Daoy (cell line): ENCODE results near the gene XXYLT1. TPM values are rescaled to one million over a fixed set of nuclear protein-coding genes. Genes with fewer than 3 reads are reported as not detected.
A peak's percentile ranks its signal among the peaks of the same experiment; 100 is the strongest.

Experiments used
- DNase-seq: peaks from one replicate; pipeline ENCODE4 v3.0.0-alpha.2; 2015; ENCODE audit warnings: low read depth
- total RNA-seq: library from RNA; depleted of rRNA; stranded (reverse); fragments of >200 nt; shearing (Covaris generic); gene quantifications from 2 replicates; pipeline ENCODE4 v1.2.3, GENCODE V29; 2014

The XXYLT1 gene
- total RNA-seq, 1 experiment from 2014 or later: 20.9 TPM

DNA sequence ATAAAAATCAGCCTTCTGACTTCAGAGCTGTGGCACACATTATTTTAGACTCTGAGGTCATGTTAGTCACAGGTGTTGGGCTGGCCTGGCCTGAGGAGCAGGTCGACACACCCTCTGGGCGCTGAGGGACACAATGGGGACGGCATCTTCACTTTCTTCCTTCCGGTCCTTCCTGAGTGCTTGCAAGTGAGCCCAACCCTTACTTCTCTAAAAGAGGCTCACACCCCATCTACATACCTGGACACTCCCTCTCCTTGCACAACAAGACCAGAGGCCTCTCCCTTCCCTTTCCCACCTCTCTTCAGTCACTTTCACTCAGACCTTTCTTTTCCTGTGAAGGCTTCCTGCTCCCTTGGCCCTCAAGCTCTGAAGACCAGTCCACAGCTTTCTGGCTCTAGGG is 85.4 kb downstream of the XXYLT1 start:
- no peak for DNase-seq

DNA sequence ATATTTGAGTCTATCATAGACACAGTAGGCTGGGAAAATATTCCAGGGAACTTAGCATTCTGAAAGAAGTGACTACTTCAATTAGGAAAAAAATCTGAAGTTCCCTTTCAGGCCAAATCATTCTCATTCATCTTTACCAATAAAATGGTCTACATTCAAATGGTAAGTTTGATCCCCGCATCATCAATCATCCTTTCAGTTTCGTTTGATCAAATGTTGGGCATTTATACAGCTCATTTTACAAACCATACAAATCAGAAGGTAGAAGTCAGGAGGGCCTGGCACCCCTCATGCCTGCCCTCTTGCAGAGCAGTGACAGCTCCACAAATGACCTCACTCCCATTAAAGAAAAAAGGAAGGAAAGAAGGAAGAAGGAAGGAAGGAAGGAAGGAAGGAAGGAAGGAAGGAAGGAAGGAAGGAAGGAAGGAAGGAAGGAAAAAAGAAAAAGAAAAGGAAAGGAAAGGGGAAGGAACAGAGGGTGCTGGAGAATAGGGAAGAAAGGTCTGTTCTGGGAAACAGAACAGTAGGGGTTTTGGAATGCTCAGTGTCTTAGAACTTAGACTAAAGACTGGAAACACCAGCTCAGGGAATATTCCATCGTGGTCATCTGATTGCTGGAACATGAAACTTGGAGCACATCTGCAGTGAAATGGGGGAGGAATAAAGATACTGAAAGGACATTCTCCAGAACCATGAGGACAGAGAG is 86.1 kb downstream of the XXYLT1 start:
- no peak for DNase-seq

DNA sequence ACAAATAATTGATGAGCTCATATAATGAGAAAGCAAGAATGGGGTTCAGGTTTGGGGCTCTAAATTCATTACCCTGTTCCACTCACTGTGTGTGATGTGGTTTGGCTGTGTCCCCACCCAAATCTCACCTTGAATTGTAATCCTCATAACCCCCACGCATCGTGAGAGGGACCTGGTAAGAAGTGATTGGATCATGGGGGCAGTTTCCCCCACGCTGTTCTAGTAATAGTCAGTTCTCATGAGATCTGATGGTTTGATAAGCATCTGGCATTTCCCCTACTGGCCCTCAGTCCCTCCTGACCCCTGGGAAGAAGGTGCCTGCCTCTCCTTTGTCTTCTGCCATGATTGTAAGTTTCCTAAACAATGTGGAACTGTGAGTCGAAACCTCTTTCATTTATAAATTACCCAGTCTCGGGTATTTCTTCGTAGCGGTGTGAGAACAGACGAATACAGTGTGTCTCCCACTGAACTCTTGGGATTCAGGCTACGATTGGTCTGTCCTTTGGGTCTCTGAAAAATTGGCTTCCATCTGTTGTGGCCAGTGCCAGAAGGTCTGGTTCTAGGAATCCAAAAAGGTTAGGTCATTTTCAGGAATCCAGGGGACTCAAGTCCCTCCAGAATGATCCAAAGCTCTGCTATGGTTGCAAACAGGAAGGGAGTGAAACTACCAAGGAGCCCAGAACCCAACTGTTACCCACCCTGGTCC is 87.7 kb downstream of the XXYLT1 start:
- no peak for DNase-seq

DNA sequence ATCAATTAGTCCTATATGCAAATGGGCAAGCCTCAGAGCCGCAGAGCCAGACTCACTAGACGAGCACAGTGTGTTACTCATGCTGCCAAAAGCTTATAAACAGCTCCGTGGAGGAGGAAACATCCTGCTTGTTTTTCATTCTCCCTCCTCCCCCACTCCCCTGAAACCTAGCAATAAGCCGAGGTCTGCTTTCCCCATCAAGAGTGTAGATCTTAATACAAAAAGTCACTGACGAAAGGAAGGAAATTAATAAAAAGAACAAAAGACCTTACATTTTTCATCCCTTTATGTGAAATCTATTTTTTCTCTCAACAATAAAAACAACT is 88.5 kb downstream of the XXYLT1 start:
- peak; percentile 41 for DNase-seq

DNA sequence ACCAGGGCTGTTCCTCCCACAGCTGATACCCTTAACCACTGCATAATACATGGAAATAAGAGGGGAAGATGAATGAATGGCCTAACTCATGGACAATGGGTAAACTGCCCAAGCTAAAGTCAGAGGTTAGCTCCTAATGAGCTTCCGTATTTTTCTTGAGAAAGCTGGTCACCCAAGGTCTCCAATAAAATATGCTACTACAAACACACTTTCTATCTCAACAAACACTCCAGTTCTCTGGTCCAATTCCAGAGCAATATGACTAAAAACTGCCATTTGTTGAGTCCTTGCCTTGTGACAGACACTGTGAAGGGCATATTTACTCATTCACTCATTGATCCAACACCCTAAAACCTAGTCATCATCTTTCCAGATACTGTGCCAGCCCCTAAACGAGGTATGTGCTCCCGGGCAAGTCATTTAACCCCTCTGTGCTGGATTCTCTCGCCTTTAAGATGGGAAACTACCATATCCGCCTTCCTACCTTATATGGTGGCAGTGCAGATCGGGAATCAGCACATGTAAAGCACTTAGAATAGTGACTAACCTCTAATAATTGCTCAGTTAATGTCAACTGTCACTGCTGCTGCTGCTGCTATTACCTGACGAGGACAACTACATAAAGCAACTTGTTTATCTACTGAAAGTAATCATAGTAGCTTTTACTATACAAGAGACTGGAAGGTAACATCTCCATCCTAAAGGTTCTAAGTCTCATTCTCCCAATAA is 89.1 kb downstream of the XXYLT1 start:
- DNase-seq: no peak

DNA sequence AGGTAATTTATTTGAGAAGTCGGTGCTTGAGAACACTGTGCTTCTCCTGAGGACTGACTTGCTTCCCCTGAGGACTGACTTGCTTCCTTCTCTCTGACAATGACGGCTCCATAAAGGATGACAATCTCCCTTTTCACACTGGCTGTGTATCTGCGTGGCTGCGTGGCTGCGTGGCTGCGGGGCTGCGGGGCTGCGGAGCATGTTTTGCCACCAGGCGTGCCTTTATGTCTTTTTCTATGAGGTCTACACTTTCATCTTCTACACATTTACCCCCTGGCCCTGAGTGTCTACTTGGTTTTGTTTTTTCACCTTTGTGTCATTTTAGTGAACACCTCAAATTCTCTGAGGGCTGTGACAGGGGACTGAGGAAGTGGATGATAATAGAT is 89.9 kb downstream of the XXYLT1 start:
- DNase-seq: no peak

DNA sequence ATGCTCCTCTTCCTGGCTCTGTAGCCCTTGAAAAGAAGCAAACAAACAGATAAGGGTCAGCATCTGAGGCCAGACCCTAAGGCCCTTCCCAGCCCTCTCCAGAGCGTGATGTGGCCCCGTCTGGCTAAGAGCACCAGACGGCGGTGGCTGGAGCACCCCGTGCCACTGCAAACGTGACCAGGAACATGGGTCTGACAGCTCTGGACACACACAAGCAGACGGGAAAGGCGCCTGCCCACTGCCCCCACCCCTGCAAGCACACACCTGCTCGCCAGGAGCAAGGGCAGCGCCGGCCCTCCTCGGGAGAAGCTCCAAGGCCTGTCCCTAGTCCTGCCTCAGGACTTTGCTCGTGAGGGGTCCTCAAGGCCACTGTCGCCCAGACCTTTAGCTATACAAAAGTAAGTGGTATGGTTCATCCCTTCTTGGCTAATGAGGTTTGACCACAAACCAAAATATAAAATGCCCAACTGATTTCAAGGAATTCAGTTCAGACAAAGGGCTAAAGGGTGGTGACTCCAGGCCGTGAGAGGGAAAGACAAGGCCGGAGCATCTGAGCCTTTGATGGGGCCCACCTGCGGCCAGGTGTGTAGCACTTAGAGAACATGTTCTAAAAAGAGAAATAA is 90.4 kb downstream of the XXYLT1 start:
- no peak for DNase-seq

DNA sequence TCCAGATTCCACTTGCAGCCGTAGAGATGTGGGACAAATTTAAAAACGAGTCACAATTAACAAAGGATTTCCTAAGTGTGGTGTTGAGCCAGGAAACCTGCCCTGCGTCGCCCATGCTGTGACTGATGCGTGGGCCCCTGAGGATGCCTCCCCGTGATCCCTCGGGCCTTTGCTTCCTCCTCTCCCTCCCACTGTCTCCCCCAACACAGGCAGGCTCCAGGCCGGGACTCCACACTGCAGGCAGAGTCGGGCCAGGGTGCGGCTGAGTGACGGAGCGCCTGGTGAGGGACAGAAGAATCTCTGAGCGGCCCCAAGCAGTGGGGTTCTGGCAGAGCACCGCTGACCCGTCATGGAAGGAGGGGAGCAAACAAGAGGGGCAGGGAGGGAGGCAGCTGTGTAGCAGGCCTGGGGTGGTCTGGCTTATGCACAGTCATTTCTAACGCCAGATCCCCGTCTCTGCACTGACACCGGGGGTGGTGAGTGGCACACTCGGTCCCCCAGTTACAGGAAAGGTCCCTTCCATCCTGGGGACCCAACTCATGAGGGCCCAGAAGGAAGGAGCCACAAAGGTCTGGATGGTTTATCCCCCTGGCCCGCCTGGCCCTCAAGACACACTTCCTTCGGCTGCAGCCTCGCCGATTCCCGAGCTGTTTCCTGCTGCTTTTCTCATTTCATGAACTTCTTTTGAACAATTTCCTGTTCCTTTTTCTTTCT is 91.0 kb downstream of the XXYLT1 start:
- no peak for DNase-seq

DNA sequence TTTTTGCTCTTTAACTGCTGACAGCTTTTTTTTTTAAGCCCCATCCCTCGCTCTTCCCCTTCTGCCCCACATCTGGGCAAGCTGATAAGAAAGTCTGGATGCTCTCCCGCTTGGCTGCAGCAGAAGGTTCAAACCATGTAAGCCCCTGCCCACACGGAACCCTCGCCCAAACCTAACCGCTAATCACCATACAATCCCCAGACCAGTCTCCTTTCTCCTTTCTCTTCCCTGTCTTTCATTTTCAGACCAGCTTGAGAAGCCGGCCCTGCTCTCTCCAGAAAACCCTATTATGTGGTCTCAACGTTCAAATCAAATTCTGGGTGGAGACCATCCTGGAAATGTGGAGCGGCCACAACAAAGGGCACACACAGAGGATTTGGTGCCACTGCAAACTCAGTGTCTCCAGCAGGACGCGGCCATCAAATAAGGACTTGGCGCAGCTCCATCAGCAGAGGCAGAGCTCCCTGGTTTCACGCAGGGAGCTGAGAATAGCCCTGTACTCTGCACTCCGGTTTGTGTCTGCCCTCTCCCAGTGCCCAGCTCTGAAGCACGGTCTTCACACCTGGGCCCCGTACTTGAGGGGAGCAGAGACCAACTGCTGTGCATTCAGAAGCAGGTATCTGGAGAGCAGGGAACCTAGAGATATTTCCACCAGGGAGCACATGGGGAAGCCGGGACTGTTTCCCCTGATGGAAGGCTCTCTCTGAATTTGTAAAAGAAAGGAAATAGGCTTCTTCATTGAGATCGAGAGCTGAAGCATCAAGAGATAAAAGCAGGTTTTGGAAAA is 92.6 kb downstream of the XXYLT1 start:
- no peak for DNase-seq

DNA sequence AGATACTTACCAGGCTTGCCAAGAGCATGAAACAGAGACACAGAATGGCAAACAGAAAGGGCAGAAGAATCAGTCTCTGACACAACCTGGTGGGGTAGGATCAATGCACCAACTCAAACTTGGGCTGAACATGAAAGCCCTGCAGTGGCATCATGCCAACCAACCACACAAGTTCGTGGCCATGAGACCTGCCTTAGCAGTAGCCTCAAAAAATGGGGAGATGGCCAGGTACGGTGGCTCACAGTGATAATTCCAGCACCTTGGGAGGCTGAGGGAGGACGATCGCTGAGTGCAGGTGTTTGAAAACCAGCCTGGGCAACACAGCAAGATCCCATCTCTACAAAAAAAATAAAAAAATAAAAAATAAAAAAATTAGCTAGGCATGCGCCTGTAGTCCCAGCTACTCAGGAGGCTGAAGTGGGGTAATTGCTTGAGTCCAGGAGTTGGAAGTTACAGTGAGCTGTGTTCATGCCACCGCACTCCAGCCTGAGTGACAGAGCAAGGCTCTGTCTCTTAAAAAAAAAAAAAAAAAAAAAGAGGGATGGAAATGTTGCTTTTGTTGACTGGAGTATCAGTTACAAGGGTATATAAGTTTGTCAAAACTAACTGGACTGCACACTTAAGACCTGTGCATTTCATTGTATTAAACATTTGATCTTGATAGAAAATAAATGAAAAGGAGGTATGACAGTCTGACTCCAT is 93.4 kb downstream of the XXYLT1 start:
- no peak for DNase-seq

DNA sequence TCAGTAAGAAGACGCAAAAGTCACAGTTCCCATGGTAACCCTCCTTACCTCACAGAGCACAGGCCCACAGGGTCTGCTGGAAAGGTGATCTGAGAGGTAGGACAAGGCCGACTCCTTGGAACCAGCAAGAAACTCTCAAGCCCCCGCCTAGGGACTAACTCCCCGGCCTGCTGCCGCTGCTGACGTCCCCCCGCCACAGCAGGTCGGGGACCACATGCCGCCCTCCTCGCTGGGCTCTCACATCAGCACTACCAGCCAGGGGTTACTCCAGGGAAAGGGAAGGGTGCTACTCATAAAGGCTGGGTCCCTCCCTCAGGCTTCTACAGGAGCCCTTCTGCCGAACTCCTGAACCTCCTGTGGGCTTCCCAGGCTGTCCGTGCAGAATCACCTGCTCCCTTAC is 94.2 kb downstream of the XXYLT1 start:
- DNase-seq: no peak

DNA sequence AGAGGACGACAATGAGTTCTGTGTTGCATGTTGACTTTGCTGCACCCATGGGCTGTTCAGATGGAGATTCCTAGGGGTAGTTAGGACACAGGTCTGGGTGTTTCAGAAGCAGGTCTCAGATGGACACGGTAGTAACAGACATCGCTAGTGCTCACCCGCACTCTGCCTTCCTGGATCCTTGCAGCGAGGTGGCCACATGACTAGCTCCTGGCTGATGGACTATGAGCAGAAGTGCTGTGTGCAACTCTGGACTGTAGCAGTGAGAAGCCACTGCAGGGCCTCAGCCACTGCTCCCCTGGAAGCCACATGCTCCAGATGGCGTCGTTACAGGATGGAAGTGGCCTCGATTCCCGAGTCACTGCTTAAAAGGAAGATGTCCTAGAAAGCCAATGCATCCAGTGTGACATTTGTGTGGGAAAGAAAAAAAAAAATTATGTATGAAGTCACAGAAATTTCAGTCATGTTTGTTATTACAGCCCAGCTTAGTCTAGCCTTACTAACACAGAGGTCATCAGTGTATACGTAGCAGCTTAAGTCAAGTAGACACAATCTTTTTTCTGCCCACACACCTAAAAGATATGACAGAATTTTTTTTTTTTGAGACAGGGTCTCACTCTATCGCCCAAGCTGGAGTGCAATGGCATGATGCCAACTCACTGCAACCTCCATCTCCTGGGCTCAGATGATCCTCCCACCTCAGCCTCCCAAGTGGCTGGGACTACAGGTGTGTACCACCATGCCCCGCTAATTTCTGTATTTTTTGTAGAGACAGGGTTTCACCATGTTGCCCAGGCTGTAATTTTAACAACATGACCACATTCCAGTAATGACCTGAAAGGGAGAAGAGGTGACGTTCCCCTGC is 95.3 kb downstream of the XXYLT1 start:
- no peak for DNase-seq

DNA sequence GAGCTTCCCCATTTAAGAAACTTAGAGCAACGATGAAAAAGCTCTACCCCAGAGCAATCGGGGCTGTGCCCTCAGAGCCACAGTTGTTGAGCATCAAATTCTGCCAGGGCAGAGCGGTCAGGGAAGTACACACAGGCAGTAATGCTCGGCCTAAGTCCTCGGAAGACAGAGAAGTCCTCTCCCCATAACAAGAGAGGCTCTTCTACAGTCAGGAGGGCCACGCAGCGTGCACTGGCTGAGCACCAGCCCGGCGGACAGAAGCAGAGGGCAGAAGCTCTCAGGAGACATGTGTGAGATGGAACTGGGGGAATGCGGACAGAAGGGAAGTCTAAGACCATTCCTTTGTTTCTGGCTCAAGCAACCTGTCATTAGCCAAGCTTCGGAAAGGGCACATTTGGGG is 95.9 kb downstream of the XXYLT1 start:
- no peak for DNase-seq

DNA sequence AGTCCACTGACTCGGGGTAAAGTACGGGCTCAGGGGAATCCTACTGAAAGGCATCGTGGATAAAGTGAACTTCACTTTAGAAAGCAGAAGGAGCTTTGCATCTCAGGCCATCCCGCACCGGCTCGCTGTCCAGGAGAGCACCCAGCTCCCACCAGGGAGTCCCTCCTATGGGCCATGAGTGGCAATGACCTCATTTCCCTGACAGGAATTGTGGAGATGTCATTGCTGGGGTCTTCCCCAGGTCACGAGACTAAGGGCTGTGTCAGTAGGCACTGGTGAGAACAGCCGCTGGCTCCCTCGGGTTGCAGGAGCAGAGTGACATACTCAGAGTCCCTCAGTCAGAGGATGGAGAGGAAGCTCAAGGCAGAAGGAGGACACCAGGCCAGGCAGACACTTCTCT is 97.3 kb downstream of the XXYLT1 start:
- DNase-seq: no peak

DNA sequence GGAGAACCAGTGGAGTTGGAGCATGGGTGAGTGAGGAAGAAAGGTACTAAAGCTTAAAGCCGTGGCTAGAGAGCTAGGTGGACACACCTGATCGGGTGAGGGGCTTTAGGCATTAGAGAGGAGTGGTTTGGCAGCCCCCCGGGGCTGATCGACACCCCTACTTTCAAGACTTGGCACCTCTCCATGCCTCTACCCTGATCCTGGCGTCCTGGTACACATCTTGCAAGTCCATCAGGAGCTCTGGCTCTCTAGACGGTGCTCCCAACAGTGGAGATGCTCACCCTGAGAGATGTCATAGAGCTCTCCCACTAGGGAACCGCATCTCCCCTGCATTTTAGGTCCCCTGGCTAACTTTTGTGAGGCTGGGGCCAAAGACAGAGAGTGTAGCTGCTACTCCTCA is 98.1 kb downstream of the XXYLT1 start:
- DNase-seq: no peak

DNA sequence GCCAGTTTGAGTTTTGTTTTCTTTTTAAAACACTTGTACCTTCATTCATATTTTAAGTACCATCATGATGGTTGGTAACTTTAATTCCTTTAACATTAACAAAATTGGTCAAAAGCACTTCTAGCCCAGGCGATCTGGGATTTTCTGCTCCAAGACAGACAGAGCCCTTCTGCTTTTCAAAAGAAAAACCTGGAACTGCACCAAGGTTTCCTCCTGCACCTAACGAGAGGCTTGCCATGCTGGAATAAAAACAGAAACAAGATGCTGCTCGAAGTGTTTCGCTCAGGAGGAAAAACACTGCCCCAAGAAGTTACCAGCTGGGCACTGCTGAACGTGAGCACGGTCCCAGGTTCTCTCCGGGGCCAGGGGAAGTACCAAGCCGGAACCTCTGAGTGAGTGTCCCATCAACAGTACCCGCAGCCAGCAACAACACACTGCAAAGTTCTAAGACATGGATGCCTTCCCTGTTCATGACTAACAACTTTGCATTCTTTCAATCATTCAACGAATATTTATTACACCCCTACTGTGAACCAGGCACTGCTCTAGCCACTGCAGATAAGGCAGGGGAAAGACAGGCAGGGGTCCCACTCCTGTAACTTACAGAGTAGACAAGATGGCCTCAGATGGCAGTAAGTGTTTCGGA is 98.8 kb downstream of the XXYLT1 start:
- DNase-seq: no peak

DNA sequence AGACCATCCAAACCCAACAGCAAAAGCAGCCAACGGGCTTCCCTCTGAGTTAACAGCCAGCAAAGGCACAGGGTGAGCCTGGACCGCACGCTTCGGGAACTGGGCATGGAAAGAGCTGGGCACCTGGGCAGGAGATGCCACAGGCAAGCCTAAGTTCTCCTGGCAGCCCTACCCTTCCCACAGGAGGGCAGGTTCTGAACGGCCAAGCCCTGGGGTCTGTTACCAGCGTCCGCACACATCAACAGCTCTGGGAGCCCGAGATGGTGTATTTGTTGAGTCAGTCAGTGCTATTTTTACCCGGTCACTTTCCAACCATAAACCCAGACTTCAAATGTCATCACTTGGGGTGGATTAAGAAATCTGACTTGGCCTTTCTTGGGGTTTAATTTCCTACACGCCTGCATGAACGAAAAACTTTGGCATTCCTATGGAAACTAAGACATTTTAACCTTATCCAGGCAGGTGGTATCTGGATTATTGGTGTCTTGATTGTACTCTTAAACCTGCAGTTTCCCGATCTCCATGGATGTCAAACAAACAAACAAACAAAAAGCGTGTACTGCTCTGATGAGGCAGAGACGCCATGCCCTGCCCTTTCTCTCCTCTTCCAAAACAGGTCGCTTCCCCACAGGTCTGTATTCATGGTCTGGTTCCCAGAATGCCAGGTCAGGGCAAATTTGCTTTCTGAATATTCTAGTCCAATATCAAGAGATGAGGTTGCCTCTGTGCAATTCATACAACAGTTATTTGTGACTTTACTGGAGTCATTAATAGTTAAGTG is 99.7 kb downstream of the XXYLT1 start:
- DNase-seq: no peak

DNA sequence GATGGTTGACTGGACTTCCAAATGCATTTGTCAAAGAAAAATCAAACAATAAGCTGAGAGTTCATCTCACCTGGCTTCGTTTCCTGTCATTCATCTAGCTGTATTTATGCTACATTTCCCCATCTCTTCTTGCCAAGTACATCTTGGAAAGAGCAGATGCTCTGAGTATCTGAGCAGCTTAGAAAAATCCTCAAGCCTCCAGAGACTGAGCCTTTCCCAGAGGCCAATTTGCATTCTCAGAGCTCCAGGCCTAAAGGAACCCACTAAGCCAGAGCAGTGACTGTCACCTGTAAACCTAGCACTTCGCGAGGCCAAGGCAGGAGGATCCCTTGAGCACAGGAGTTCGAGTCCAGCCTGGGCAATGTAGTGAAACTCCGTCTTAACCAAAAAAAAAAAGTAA is 100.5 kb downstream of the XXYLT1 start:
- DNase-seq: no peak
